H9 (cell line): ENCODE measurements around the gene SREBF1. TPM values are rescaled to one million over a fixed set of nuclear protein-coding genes. Genes with fewer than 3 reads are reported as not detected.

Source experiments
- DNase-seq: peaks from one replicate; pipeline ENCODE4 v3.0.0-alpha.2; 2017
- H2AFZ ChIP-seq: one replicate; pipeline ENCODE4 v1.6.1; 2013; ENCODE audit warnings: mild to moderate bottlenecking, low read length, control low read depth, moderate library complexity
- H2AK5ac ChIP-seq: 2 replicates; pipeline ENCODE4 v1.6.1; 2013; ENCODE audit warnings: low read length, control low read depth, mixed read lengths; ENCODE audit not compliant: insufficient read length
- H2BK120ac ChIP-seq: one replicate; pipeline ENCODE4 v1.6.1; 2013; ENCODE audit warnings: low read depth, mild to moderate bottlenecking, low read length, control low read depth, inconsistent platforms; ENCODE audit not compliant: poor library complexity, severe bottlenecking
- H2BK12ac ChIP-seq: 2 replicates; pipeline ENCODE4 v1.6.1; 2013; ENCODE audit warnings: low read length, control low read depth, mixed read lengths, low read depth; ENCODE audit not compliant: insufficient read length
- H2BK15ac ChIP-seq: 2 replicates; pipeline ENCODE4 v1.6.1; 2013; ENCODE audit warnings: low read depth, low read length, control low read depth
- H2BK20ac ChIP-seq: one replicate; pipeline ENCODE4 v1.6.1; 2013; ENCODE audit warnings: low read depth, mild to moderate bottlenecking, low read length, control low read depth, inconsistent platforms; ENCODE audit not compliant: poor library complexity, severe bottlenecking
- H2BK5ac ChIP-seq: 2 replicates; pipeline ENCODE4 v1.6.1; 2013; ENCODE audit warnings: low read length, control low read depth, mixed read lengths; ENCODE audit not compliant: insufficient read length
- H3K14ac ChIP-seq: 2 replicates; pipeline ENCODE4 v1.6.1; 2013; ENCODE audit warnings: low read length, control low read depth; ENCODE audit not compliant: insufficient read depth
- H3K18ac ChIP-seq: 2 replicates; pipeline ENCODE4 v1.6.1; 2013; ENCODE audit warnings: low read depth, mild to moderate bottlenecking, mixed read lengths, low read length, control low read depth; ENCODE audit not compliant: insufficient read length
- H3K23ac ChIP-seq: 2 replicates; pipeline ENCODE4 v1.6.1; 2013; ENCODE audit warnings: low read length, control low read depth, mixed read lengths, low read depth; ENCODE audit not compliant: insufficient read length
- H3K23me2 ChIP-seq: 2 replicates; pipeline ENCODE4 v1.6.1; 2013; ENCODE audit warnings: low read depth, mild to moderate bottlenecking, mixed read lengths, low read length, control low read depth; ENCODE audit not compliant: insufficient read length, poor library complexity, severe bottlenecking
- H3K27ac ChIP-seq: 2 replicates; pipeline ENCODE4 v1.5.1; 2013; ENCODE audit warnings: low read length, control low read depth, mixed read lengths, low read depth; ENCODE audit not compliant: insufficient read length
- H3K27me3 ChIP-seq: 2 replicates; pipeline ENCODE4 v1.6.1; 2013; ENCODE audit warnings: low read length, control low read depth, inconsistent platforms; ENCODE audit not compliant: insufficient read depth
- H3K4ac ChIP-seq: 2 replicates; pipeline ENCODE4 v1.6.1; 2013; ENCODE audit warnings: low read depth, mild to moderate bottlenecking, control low read depth, inconsistent platforms, low read length, moderate library complexity
- H3K4me1 ChIP-seq: 2 replicates; pipeline ENCODE4 v1.6.1; 2013; ENCODE audit warnings: low read length, control low read depth, inconsistent platforms; ENCODE audit not compliant: insufficient read depth
- H3K4me2 ChIP-seq: 2 replicates; pipeline ENCODE4 v1.6.1; 2013; ENCODE audit warnings: low read length, control low read depth, mixed read lengths; ENCODE audit not compliant: insufficient read length, insufficient read depth
- H3K56ac ChIP-seq: 2 replicates; pipeline ENCODE4 v1.6.1; 2013; ENCODE audit warnings: low read depth, mild to moderate bottlenecking, mixed read lengths, low read length, control low read depth; ENCODE audit not compliant: insufficient read length
- H3K79me1 ChIP-seq: 2 replicates; pipeline ENCODE4 v1.6.1; 2013; ENCODE audit warnings: low read depth, mild to moderate bottlenecking, moderate library complexity, low read length, control low read depth, inconsistent platforms; ENCODE audit not compliant: insufficient read depth, poor library complexity, severe bottlenecking
- H3K79me2 ChIP-seq: 2 replicates; pipeline ENCODE4 v1.6.1; 2013; ENCODE audit warnings: low read length, control low read depth, inconsistent platforms; ENCODE audit not compliant: insufficient read depth
- H3K9ac ChIP-seq: 2 replicates; pipeline ENCODE4 v1.6.1; 2013; ENCODE audit warnings: low read length, control low read depth, mixed read lengths; ENCODE audit not compliant: insufficient read length; ENCODE audit errors: extremely low read depth
- H3K9me3 ChIP-seq: one replicate; pipeline ENCODE4 v1.6.1; 2013; ENCODE audit warnings: low read depth, low read length, inconsistent platforms; ENCODE audit not compliant: control insufficient read depth
- H3T11ph ChIP-seq: one replicate; pipeline ENCODE4 v1.6.1; 2013; ENCODE audit warnings: mild to moderate bottlenecking, low read length, control low read depth, inconsistent platforms
- H4K20me1 ChIP-seq: one replicate; pipeline ENCODE4 v1.6.1; 2013; ENCODE audit not compliant: control insufficient read depth, insufficient read length, insufficient read depth
- H4K5ac ChIP-seq: 2 replicates; pipeline ENCODE4 v1.6.1; 2013; ENCODE audit warnings: low read depth, mild to moderate bottlenecking, mixed read lengths, low read length, control low read depth; ENCODE audit not compliant: insufficient read length
- H4K8ac ChIP-seq: replicated peaks from 2 replicates; pipeline ENCODE4 v1.6.1; 2013; ENCODE audit warnings: low read length, control low read depth, mixed read lengths, low read depth; ENCODE audit not compliant: insufficient read length
- H4K91ac ChIP-seq: 2 replicates; pipeline ENCODE4 v1.6.1; 2013; ENCODE audit warnings: low read depth, mild to moderate bottlenecking, moderate library complexity, mixed read lengths, low read length, control low read depth; ENCODE audit not compliant: insufficient read length
- H3K27ac Mint-ChIP-seq, 3 experiments: 2 replicates in 2 of 3; 3 replicates in 1 of 3; pipeline ENCODE4 v1.8.0; 2020 to 2021; ENCODE audit warnings: mixed read lengths in 3 of 3, mild to moderate bottlenecking in 1 of 3, moderate library complexity in 1 of 3
- H3K27me3 Mint-ChIP-seq: 2 replicates; pipeline ENCODE4 v1.8.0; 2021; ENCODE audit warnings: low read depth, mild to moderate bottlenecking, moderate library complexity, mixed read lengths
- H3K36me3 Mint-ChIP-seq, 3 experiments: 2 replicates in 2 of 3; 3 replicates in 1 of 3; pipeline ENCODE4 v1.8.0; 2020 to 2021; ENCODE audit warnings: low read depth in 3 of 3, mixed read lengths in 3 of 3; ENCODE audit not compliant: insufficient read depth in 1 of 3
- H3K4me1 Mint-ChIP-seq, 2 experiments: 2 replicates each; pipeline ENCODE4 v1.8.0; 2020; ENCODE audit warnings: mixed read lengths in 2 of 2
- H3K4me3 Mint-ChIP-seq, 2 experiments: 2 replicates in 1 of 2; 3 replicates in 1 of 2; pipeline ENCODE4 v1.8.0; 2020 to 2021; ENCODE audit warnings: mild to moderate bottlenecking in 2 of 2, mixed read lengths in 2 of 2, moderate library complexity in 1 of 2
- H3K9me3 Mint-ChIP-seq, 2 experiments: 2 replicates in 1 of 2; 3 replicates in 1 of 2; pipeline ENCODE4 v1.8.0; 2020; ENCODE audit warnings: mild to moderate bottlenecking in 2 of 2, mixed read lengths in 2 of 2, moderate library complexity in 1 of 2
- CTCF ChIP-seq: fragments of 200-600 bp; sonication (generic); conservative IDR thresholded peaks from 3 replicates; pipeline ENCODE4 v1.8.0; 2021; ENCODE audit warnings: antibody characterized with exemption, mild to moderate bottlenecking
- WGBS: extraction: QIAGEN DNeasy Blood & Tissue Kit; methylation state at CpG from one replicate; pipeline ENCODE4 v1.1.7; 2013; ENCODE audit warnings: missing lambda C conversion rate, low lambda C conversion rate, mixed read lengths; ENCODE audit not compliant: insufficient read length; ENCODE audit errors: extremely low coverage; 5-methylcytosine and 5-hydroxymethylcytosine counted together
- total RNA-seq: library from RNA; stranded (reverse); gene quantifications from 2 replicates; pipeline ENCODE4 v1.2.1, GENCODE V29; 2021

SREBF1 gene
- total RNA-seq, 1 experiment from 2014 or later, result 81.9 TPM

- peaks cover 8% of the 10 kb centered on the region; the same call in 1 of the 2 replicates for H3K27me3 ChIP-seq
- no peak overlapping the region for H2BK15ac ChIP-seq
- H3K56ac ChIP-seq, result no peak overlapping the region
- Mint-ChIP-seq H3K9me3 (no peaks in the 10 kb centered on the region), H3K27ac (no peak overlapping the region), H3K27me3 (peaks cover 39% of the 10 kb centered on the region), H3K4me1 (peaks cover 17 to 25% of the 10 kb centered on the region in 2 experiments), H3K36me3 (peaks cover 2 to 13% (median 4%) of the 10 kb centered on the region in 3 experiments), H3K4me3 (peak overlapping the region; percentile 59 to 80)
- H4K5ac ChIP-seq, result no peak overlapping the region
- no peak overlapping the region for H2BK5ac ChIP-seq
- H2BK12ac ChIP-seq, result no peak overlapping the region
- H3K4me1 ChIP-seq, result no peaks in the 10 kb centered on the region; the same call in 1 of the 2 replicates
- no peak overlapping the region for H2AK5ac ChIP-seq
- no peak overlapping the region for H3K18ac ChIP-seq
- H2AFZ ChIP-seq, result no peak overlapping the region
- no peak overlapping the region for H4K91ac ChIP-seq
- H3K14ac ChIP-seq, result no peak overlapping the region; the same call in 1 of the 2 replicates
- H4K8ac ChIP-seq, result no peak overlapping the region
- peak overlapping the region; percentile 22 for H3K4me2 ChIP-seq
- H3K23ac ChIP-seq, result no peak overlapping the region
- H3K9me3 ChIP-seq, result no peaks in the 10 kb centered on the region
- peak; percentile 90 for DNase-seq
- H3K79me2 ChIP-seq, result no peaks in the 10 kb centered on the region
- TF ChIP-seq CTCF, result no peak
- no peak overlapping the region for H3T11ph ChIP-seq
- H3K23me2 ChIP-seq, result peaks cover 6% of the 10 kb centered on the region
- no peaks in the 10 kb centered on the region for H3K79me1 ChIP-seq
- H3K4ac ChIP-seq, result no peak overlapping the region
- no peak overlapping the region for H2BK120ac ChIP-seq
- no peak overlapping the region for H2BK20ac ChIP-seq
- no CpG with 5 or more reads among the region's 52 CpGs for WGBS
- no peak overlapping the region for H3K9ac ChIP-seq
- no peaks in the 10 kb centered on the region for H4K20me1 ChIP-seq
- no peak overlapping the region for H3K27ac ChIP-seq
These were observed 27.2 kb downstream of the SREBF1 start for GRCh38 chr17:17809531-17810083.
